Muscle of arm (tissue), 12 donors: ENCODE data around the gene RNGTT. TPM values are rescaled to one million over a fixed set of nuclear protein-coding genes. Genes with fewer than 3 reads are reported as not detected.
A peak's percentile ranks its signal among the peaks of the same experiment; 100 is the strongest.
"Not testable (repeated sequence)": the region's sequence is repeated elsewhere in the genome, so short reads cannot be mapped to it uniquely, and the experiment has no call there.

Experiments used
- DNase-seq: peaks from one replicate; pipeline ENCODE4 v3.0.0-alpha.2; 2013
- polyA plus RNA-seq, 12 donors: library from polyadenylated mRNA; unstranded; fragments of 120-200 nt; gene quantifications; one replicate each; pipeline ENCODE4 v1.2.1, GENCODE V29; 2013; ENCODE audit not compliant: insufficient read length in 12 of 12

The RNGTT gene
- polyA plus RNA-seq, 12 donors = 9.8 to 17.2 (median 12.5) TPM; not detected in 1

- DNase-seq = no peak
Measured at GRCh38 chr6:88867841-88868731, 95.3 kb downstream of the RNGTT start.

GRCh38 chr6:88866856-88867255, 96.6 kb downstream of the RNGTT start:
- no peak for DNase-seq

GRCh38 chr6:88865275-88865674, 98.1 kb downstream of the RNGTT start:
- no peak for DNase-seq

GRCh38 chr6:88864359-88865054, 98.9 kb downstream of the RNGTT start:
- DNase-seq = no peak

- DNase-seq = no peak
Measured at GRCh38 chr6:88860310-88860709, 103.1 kb downstream of the RNGTT start.

- no peak for DNase-seq
Measured at GRCh38 chr6:88858455-88858854, 105.0 kb downstream of the RNGTT start.

- peak; percentile 15 for DNase-seq
Measured at GRCh38 chr6:88856566-88856965, 106.9 kb downstream of the RNGTT start.

- DNase-seq = no peak
Measured at GRCh38 chr6:88855541-88856147, 107.8 kb downstream of the RNGTT start.

GRCh38 chr6:88852775-88853174, 110.6 kb downstream of the RNGTT start:
- DNase-seq = no peak

GRCh38 chr6:88852000-88852399, 111.4 kb downstream of the RNGTT start:
- no peak for DNase-seq

GRCh38 chr6:88848870-88849269, 114.5 kb downstream of the RNGTT start:
- DNase-seq = no peak

GRCh38 chr6:88843040-88843439, 120.4 kb downstream of the RNGTT start:
- DNase-seq = no peak

- no peak for DNase-seq
Measured at GRCh38 chr6:88842320-88842719, 121.1 kb downstream of the RNGTT start.

- DNase-seq = no peak
Measured at GRCh38 chr6:88840796-88841539, 122.5 kb downstream of the RNGTT start.

- DNase-seq = no peak
Measured at GRCh38 chr6:88840289-88840688, 123.1 kb downstream of the RNGTT start.

GRCh38 chr6:88839280-88839679, 124.1 kb downstream of the RNGTT start:
- no peak for DNase-seq

- no peak for DNase-seq
Measured at GRCh38 chr6:88835210-88835609, 128.2 kb downstream of the RNGTT start.

GRCh38 chr6:88833071-88833470, 130.3 kb downstream of the RNGTT start:
- DNase-seq = not testable (repeated sequence)

- not testable (repeated sequence) for DNase-seq
Measured at GRCh38 chr6:88827599-88827998, 135.8 kb downstream of the RNGTT start.

GRCh38 chr6:88825856-88826255, 137.6 kb downstream of the RNGTT start:
- DNase-seq = no peak

GRCh38 chr6:88823998-88824397, 139.4 kb downstream of the RNGTT start:
- no peak for DNase-seq

GRCh38 chr6:88815491-88815890, 147.9 kb downstream of the RNGTT start:
- no peak for DNase-seq
